ENCODE results near the gene OLFM3.

DNA sequence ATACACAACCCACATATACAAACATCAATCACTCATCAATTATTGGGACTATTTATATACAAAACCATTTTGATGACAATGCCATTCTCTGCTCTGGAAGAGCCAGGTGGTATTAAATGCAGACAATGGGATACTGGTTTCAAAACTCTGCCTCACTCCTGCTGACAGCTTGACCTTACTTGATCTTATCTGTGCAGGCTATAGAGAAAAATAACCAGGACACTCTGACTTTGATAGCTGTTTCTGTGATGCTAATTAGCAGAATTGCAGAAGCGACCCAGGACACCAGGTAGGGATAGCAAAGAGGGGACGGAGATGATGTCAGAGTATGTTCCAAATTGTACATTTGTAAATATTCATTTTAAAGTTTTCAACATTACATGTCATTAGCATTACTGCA lies 89.5 kb downstream of the OLFM3 start:
- TF ChIP-seq BCL11A (IDR thresholded peaks at IDR 0.05; ENCODE audit: low read depth, low read length) (no peak), SMARCA5 (IDR thresholded peaks at IDR 0.05) (no peak), ESRRA (IDR thresholded peaks at IDR 0.05; ENCODE audit: low read length) (no peak), ZNF274 (IDR thresholded peaks at IDR 0.05; ENCODE audit: insufficient read depth, insufficient read length) (no peak), POLR2A (IDR thresholded peaks at IDR 0.05; ENCODE audit: low read depth, low read length) (no peak), ZNF384 (IDR thresholded peaks at IDR 0.05; ENCODE audit: borderline replicate concordance, low read depth, low read length) (no peak), SPI1 (IDR thresholded peaks at IDR 0.05; ENCODE audit: borderline replicate concordance, insufficient read depth, low read depth, low read length) (no peak)
- TF ChIP-seq, protein P1, sequence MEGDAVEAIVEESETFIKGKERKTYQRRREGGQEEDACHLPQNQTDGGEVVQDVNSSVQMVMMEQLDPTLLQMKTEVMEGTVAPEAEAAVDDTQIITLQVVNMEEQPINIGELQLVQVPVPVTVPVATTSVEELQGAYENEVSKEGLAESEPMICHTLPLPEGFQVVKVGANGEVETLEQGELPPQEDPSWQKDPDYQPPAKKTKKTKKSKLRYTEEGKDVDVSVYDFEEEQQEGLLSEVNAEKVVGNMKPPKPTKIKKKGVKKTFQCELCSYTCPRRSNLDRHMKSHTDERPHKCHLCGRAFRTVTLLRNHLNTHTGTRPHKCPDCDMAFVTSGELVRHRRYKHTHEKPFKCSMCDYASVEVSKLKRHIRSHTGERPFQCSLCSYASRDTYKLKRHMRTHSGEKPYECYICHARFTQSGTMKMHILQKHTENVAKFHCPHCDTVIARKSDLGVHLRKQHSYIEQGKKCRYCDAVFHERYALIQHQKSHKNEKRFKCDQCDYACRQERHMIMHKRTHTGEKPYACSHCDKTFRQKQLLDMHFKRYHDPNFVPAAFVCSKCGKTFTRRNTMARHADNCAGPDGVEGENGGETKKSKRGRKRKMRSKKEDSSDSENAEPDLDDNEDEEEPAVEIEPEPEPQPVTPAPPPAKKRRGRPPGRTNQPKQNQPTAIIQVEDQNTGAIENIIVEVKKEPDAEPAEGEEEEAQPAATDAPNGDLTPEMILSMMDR (IDR thresholded peaks at IDR 0.05 in 2 of 3, conservative IDR thresholded peaks at IDR 0.05 in 1 of 3; ENCODE audit: control insufficient read depth in 2 of 3, extremely low read depth in 1 of 3, insufficient read depth in 1 of 3, low read depth in 3 of 3, low read length in 3 of 3) = no peak
- TF ChIP-seq, protein P2, sequence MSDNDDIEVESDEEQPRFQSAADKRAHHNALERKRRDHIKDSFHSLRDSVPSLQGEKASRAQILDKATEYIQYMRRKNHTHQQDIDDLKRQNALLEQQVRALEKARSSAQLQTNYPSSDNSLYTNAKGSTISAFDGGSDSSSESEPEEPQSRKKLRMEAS (IDR thresholded peaks at IDR 0.05; ENCODE audit: low read depth, low read length) = no peak

Data from GM12878 (cell line).